ENCODE measurements around the gene NLRC3.

Gene NLRC3

DNA sequence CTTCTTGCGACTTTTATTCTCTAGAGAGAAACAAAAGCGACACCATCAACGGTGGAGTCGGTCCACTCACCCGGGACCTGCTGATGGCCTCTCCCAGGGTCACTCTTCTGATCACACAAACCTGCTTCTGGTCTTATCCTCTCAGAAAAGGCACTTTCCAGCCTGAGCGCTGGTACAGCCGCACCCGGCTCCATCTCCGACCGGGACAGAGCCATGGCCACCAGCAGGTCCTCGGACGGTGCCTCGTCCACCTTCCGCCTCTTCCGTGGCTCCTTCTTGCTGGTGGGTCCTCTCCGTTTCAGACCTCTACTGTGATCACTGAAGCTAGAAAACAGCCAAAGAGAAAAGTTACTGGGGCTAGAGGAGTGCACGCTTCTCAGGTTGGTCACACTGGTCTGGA is 20.5 kb upstream of the NLRC3 start:
- no peak for DNase-seq

DNA sequence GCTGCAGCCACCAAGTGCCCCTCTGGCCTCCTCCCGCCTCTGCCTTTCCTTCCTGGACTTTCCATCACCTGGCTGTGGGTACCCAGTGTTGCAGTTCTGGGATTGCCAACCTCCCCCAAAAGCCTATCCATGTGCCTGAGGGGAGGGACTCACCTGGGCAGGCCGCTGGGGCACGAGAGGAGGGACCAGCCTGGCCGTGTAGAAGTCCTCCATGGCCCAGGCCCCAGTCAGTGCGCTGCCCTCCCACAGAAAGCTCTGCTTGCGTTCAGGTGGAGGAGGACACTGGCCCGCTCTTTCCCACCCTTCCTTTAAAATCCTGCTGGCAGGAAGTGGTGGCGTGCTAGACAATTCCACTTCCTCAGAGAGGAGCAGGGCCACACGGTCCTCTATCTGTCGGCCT is 20.0 kb upstream of the NLRC3 start:
- DNase-seq: no peak

GRCh38 chr16:3596101-3596861 is 19.1 kb upstream of the NLRC3 start:
- no peak for DNase-seq

GRCh38 chr16:3595521-3596021 is 18.4 kb upstream of the NLRC3 start:
- no peak for DNase-seq

DNA sequence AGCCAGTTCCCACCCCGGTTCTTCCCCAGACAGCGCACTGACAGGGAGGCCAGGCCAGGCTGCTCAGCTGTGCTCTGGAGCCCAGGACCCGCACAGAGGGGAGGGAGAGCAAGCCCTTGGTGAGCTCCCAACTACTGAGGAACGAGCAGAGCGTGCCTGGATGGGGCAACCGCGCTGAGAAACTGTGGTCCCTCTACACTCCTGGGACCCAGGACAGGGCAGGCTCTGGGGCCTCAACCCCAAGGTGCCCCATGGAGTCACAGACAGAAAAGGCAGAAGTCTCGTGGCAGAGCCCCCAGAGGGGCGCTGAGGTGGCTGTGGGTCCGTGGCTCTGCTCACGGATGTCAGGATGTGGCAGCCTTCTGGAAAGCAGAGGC is 17.9 kb upstream of the NLRC3 start:
- no peak for DNase-seq

DNA sequence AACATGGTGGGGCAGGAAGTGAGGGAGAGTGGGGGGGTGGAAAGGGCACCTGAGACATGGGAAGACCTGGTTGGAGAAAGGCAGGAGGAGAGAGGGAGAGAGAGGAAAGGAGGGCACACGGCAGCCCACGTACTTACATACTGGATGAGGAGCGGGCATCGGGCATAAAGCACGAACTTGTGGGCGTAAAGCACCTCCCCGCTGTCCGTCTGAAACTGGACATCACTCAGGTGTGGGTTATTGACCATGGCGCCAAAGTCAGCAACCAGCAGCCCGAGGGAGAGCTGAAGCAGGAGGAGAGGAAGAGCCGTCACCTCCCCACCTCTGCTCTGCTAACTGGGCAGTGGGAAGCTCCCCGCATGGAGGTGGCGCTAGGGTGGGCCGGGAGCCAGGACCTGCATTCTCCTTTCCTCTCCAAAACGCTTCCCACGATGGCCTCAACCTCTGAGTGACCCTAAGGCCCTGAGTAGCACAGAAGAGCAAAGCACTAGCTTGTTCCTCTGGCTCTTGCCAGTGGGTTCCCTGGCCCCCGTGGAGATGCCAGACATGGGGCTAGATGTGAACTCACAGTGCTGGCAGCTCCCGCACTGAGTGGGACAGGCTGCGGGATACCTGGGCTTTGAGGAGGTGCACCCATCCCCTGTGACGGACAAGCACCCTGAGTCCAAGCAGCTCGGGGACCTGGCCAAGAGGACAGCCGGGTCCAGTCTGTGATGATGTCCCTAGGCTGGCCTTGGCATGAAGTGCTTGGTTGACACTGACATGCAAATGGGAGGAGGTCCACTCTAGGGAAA is 17.3 kb upstream of the NLRC3 start:
- DNase-seq: no peak

DNA sequence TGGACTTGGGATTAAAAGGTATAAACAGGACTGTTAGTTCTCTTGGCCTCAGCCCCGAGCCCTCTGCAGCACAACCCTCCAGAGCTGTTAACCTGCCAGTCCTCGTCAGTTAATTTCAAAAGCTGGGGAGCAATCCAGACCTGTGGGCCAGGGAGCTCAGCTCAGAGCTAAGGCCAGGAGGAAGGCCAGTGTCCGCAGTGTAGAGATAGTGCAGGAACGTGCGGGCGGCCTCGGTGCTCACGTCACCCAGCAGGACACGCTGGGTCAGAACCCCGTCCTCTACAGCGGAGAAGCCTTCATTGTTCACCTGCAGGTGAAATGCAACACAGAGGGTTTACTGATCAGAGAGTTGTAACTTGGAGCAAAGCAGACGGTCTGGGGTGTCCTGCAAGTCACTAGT is 15.4 kb upstream of the NLRC3 start:
- DNase-seq: no peak

DNA sequence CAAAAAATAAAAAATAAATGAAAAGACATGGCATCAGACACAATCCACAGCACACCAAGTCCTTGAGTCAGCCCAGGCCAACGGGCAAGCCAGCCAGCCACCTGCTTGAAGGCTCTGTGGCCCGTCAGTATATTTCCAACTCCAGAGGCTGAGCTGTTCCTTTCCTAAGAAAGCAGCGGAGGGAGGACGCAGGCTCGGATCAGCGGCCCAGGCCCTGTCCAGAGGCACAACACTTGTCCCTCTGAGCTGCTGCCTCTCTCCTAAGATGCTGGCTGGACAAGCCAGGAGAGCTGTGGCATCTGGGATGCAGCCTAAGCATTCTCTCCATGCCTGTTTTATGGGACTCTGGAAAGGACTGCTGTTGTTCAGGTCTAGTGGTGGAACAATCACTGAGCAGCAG is 14.8 kb upstream of the NLRC3 start:
- no peak for DNase-seq

GRCh38 chr16:3591436-3591803 is 14.2 kb upstream of the NLRC3 start:
- DNase-seq: no peak

- DNase-seq: no peak
Measured at GRCh38 chr16:3590736-3591435, 13.7 kb upstream of the NLRC3 start.

GRCh38 chr16:3589991-3590701 is 12.9 kb upstream of the NLRC3 start:
- no peak for DNase-seq

GRCh38 chr16:3589441-3589921 is 12.3 kb upstream of the NLRC3 start:
- DNase-seq: no peak

DNA sequence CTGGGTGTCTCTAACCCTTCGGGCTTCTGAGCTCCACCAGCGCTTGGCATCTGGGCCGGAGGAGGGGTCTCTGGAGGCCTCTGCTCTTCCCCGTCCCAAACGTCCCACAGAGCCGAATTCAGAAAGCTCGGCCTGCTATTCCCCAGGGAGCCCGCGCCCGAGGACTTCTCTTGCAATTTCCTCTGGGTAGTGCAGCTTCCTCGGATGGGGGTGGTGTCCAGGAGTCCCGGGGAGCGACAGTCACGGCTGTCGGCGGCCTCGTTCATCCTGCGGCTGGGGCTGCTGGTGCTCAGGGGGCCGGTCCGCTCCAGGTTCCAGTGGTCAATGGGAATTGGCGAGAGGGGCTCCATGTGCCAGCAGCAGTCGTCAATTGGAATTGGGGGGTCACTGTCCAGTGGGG is 11.8 kb upstream of the NLRC3 start:
- DNase-seq: no peak

DNA sequence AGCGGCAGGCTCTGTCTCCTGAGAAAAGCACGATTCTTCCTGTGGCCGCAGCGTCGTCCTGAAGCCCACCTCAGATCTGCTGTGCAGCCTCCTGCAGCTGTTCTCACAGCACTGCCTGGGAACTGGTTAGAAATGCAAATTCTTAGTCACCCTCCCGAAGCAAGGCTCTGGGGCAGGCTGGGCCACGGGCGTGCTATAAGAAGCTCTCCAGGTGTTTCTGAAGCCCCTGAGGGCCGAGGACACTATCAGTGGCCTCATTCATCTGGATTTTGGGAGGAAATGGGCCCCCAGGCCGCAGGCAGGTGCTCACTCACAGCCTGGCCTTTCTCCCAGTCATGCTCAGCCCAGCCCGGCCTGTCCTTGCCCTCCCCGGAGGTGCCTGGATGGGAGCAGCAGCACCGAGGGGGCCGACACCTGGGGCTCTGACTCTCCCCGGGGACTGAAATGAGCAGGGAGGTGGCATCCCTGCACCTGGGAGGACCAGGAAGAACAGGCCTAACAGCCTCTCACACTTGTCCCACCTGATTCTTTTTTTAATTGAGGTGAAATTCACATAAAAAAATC is 10.4 kb upstream of the NLRC3 start:
- no peak for DNase-seq

GRCh38 chr16:3584412-3584811 is 7.2 kb upstream of the NLRC3 start:
- no peak for DNase-seq

DNA sequence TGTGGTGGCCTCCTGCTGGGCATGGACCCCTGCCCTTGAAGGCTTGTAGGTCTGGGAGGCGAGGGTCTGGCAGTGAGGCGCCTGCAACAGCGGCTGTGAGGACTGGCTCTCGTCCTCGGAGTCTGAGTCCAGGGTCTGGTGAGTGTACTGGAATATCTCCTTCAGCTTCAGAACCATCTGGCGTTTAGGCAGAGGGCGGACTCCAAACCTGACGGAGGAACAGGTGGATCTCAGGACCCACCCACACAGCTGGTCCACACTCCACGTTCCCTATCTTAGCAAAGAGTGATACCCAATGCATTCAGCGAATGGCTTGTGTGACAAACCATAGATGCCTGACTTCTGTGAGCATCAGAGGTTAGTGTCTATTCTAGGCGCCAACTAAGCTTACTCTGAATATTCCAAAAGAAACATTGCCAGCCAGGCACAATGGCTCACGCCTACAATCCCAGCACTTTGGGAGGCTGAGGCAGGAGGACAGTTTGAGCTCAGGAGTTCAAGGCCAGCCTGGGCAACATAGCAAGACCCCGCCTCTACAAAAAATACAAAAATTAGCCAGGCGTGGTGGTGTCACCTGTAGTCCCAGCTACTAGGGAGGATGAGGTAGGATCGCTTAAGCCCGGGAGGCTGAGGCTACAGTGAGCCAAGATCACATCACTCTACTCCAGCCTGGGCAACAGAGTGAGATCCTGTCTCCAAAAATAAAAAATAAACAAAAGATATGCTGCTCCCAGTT is 6.3 kb upstream of the NLRC3 start:
- DNase-seq: no peak

- no peak for DNase-seq
Measured at GRCh38 chr16:3582276-3583165, 5.3 kb upstream of the NLRC3 start.

GRCh38 chr16:3581392-3581791 is 4.2 kb upstream of the NLRC3 start:
- DNase-seq: no peak

DNA sequence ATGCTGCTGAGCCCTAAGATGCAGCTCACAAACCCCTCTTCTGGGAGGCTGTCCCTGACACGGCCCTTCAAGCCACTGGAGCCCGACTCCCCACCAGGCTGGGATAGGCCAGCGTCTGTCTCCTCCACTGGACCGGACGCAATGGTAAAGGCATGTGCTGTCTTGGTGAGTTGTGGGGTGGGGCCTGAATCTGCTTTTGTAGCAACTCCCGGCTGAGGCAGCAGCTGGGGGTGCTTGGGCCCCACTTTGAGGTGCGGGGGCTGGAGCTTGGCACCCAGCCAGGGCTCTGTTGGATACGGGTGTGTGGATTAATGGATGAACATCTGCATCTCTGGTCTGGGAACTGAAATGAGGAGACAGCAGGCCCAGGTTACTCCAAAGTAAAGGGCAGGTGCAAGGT is 3.5 kb upstream of the NLRC3 start:
- no peak for DNase-seq

DNA sequence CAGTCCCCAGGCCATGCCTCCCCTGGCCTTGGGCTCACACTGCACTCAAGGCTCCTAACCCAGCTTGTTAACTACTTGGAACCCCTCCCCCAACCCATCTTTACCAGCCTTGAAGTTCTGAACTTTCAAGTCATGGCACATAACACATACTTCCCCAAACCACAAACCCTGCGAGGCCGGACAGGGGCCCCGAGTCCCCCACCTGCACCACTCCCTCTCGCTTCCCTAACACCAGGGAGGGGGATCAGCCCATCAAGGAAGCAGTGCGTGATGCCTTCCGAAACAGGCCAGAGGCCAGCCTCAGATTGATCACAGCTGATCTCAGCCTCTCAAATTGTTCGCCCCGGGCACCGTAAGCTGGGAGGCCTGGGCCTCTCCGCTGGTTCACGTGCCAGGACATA is 3.0 kb upstream of the NLRC3 start:
- no peak for DNase-seq

GRCh38 chr16:3579776-3580175 is 2.6 kb upstream of the NLRC3 start:
- DNase-seq: no peak

All from T-helper 1 cell (primary cell).